D341Med (cell line): Measurements from ENCODE around the gene BMP4.

Experiments used
- DNase-seq: peaks from one replicate; pipeline ENCODE4 v3.0.0; 2012; ENCODE audit warnings: low spot score

BMP4 gene

GRCh38 chr14:53943751-53944083, 12.9 kb downstream of the BMP4 start:
- DNase-seq: no peak

- no peak for DNase-seq
These were observed 13.5 kb downstream of the BMP4 start for GRCh38 chr14:53942970-53943750.

GRCh38 chr14:53938136-53938837, 18.3 kb downstream of the BMP4 start:
- DNase-seq: no peak

GRCh38 chr14:53934778-53935414, 21.7 kb downstream of the BMP4 start:
- no peak for DNase-seq

GRCh38 chr14:53932966-53933365, 23.7 kb downstream of the BMP4 start:
- DNase-seq: no peak

GRCh38 chr14:53929871-53930715, 26.5 kb downstream of the BMP4 start:
- DNase-seq: peak; percentile 36

- no peak for DNase-seq
These were observed 29.5 kb downstream of the BMP4 start for GRCh38 chr14:53927171-53927570.

- no peak for DNase-seq
These were observed 31.3 kb downstream of the BMP4 start for GRCh38 chr14:53925201-53925766.

GRCh38 chr14:53924753-53925152, 31.9 kb downstream of the BMP4 start:
- DNase-seq: no peak

GRCh38 chr14:53921027-53921426, 35.6 kb downstream of the BMP4 start:
- DNase-seq: no peak

GRCh38 chr14:53916239-53916638, 40.4 kb downstream of the BMP4 start:
- DNase-seq: no peak

GRCh38 chr14:53915364-53916014, 41.1 kb downstream of the BMP4 start:
- no peak for DNase-seq

GRCh38 chr14:53912021-53912420, 44.6 kb downstream of the BMP4 start:
- no peak for DNase-seq

- no peak for DNase-seq
These were observed 48.2 kb downstream of the BMP4 start for GRCh38 chr14:53908416-53908815.

GRCh38 chr14:53902307-53902706, 54.3 kb downstream of the BMP4 start:
- no peak for DNase-seq

GRCh38 chr14:53900499-53900898, 56.1 kb downstream of the BMP4 start:
- no peak for DNase-seq
